HepG2 (cell line): ENCODE results near the gene ZNF284.
"Not testable (repeated sequence)": the region's sequence is repeated elsewhere in the genome, so short reads cannot be mapped to it uniquely, and the experiment has no call there.

Experiments
- GATAD1 ChIP-seq: IDR thresholded peaks from 2 replicates; pipeline ENCODE4 v1.6.1; 2016; ENCODE audit warnings: missing genetic modification reagents, missing compliant biosample characterization
- MAFK ChIP-seq, 2 experiments: IDR thresholded peaks in 1 of 2; conservative IDR thresholded peaks in 1 of 2; 2 replicates each; pipeline ENCODE4 v1.6.1; 2011; ENCODE audit warnings: improper control_type of control experiment in 2 of 2, low read length in 2 of 2
- NFRKB ChIP-seq: fragments of 450-650 bp; IDR thresholded peaks from 2 replicates; pipeline ENCODE4 v1.6.1; 2017
- NR2C2 ChIP-seq: sonication (generic); formaldehyde crosslinking; IDR thresholded peaks from 2 replicates; pipeline ENCODE4 v1.4.0; 2020; ENCODE audit warnings: missing genetic modification reagents, mild to moderate bottlenecking, moderate library complexity, borderline replicate concordance
- NR2F1 ChIP-seq, 2 experiments: fragments of 450-650 bp in 1 of 2; formaldehyde crosslinking in 1 of 2; IDR thresholded peaks; 2 replicates each; pipeline versions ENCODE4 v1.5.0 to v1.6.1; 2016 to 2020; ENCODE audit warnings: mild to moderate bottlenecking in 1 of 2, missing compliant biosample characterization in 1 of 2, missing genetic modification reagents in 1 of 2, moderate library complexity in 1 of 2
- POLR2A ChIP-seq, 2 experiments: IDR thresholded peaks; 2 replicates each; pipeline ENCODE4 v1.6.1; 2011; ENCODE audit warnings: low read depth in 2 of 2, low read length in 2 of 2, mild to moderate bottlenecking in 1 of 2, moderate library complexity in 1 of 2; ENCODE audit not compliant: insufficient read depth in 1 of 2
- ZFP36 ChIP-seq: fragments of 150-350 bp; IDR thresholded peaks from 2 replicates; pipeline ENCODE4 v1.6.1; 2018; ENCODE audit warnings: borderline replicate concordance, low read length, low read depth; ENCODE audit not compliant: partially characterized antibody

- not testable (repeated sequence) for TF ChIP-seq NFRKB; MAFK (conservative IDR thresholded peaks at IDR 0.05 in 1 of 2, IDR thresholded peaks at IDR 0.05 in 1 of 2; ENCODE audit: low read length in 2 of 2); POLR2A (IDR thresholded peaks at IDR 0.05; ENCODE audit: insufficient read depth in 1 of 2, low read depth in 2 of 2, low read length in 2 of 2); NR2C2 (CRISPR knock-in tag); GATAD1 (CRISPR knock-in tag); NR2F1 (CRISPR knock-in tag; IDR thresholded peaks at IDR 0.05); ZFP36
Measured at GRCh38 chr19:44121162-44121561, 49.2 kb downstream of the ZNF284 start.
